Mammary epithelial cell (primary cell): ENCODE measurements around the gene CCDC167.
"Not testable (repeated sequence)": the region's sequence is repeated elsewhere in the genome, so short reads cannot be mapped to it uniquely, and the experiment has no call there.

Source experiments
- CTCF ChIP-seq, 2 donors: IDR thresholded peaks in 1 of 2; conservative IDR thresholded peaks in 1 of 2; 2 replicates each; pipeline ENCODE4 v1.5.1; 2011 to 2012; ENCODE audit warnings: inconsistent platforms in 2 of 2, low read length in 2 of 2, mild to moderate bottlenecking in 2 of 2, control low read depth in 1 of 2, low read depth in 1 of 2; ENCODE audit not compliant: insufficient read depth in 1 of 2; ENCODE audit errors: extremely low read depth in 1 of 2
- EZH2 ChIP-seq: IDR thresholded peaks from 2 replicates; pipeline ENCODE4 v1.6.1; 2012; ENCODE audit warnings: low read length, inconsistent platforms, borderline replicate concordance

GRCh38 chr6:37500904-37501303, 1.2 kb upstream of the CCDC167 start:
- not testable (repeated sequence) for TF ChIP-seq CTCF (conservative IDR thresholded peaks at IDR 0.05 in 1 of 2, IDR thresholded peaks at IDR 0.05 in 1 of 2; ENCODE audit: extremely low read depth in 1 of 2, insufficient read depth in 1 of 2, low read depth in 1 of 2, low read length in 2 of 2); EZH2
